HG03196 (cell line): ENCODE measurements around the gene CELSR3.

Experiments
- ATAC-seq: cut with Tn5 transposase; IDR thresholded peaks from one replicate; pipeline ENCODE4 v1.9.1; 2021; ENCODE audit not compliant: unreplicated experiment

The CELSR3 gene

GRCh38 chr3:48686538-48687219 is 24.0 kb upstream of the CELSR3 start:
- no peak for ATAC-seq

- ATAC-seq = peak; percentile 74
These were observed 23.2 kb upstream of the CELSR3 start, which contains the start of gene NCKIPSD for GRCh38 chr3:48685603-48686511. NCKIPSD (minus strand) TSS chr3:48685915; CDS start chr3:48685807, 108 bp downstream.

DNA sequence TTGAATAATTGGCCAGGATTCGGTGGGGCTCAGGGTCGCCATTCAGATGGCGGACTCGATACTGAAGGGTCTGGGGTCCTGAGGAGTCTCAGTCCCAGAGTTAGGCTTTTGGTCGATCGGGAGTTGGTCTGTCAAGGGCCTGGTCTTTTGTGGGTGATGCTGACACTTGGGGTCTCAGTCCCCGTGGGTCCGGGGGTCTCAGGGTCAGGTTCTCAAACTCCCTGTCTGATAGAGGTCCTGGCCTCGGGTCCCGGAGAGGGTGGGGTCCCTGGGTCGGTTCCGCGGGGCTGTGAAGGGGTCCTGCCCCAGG is 22.6 kb upstream of the CELSR3 start:
- ATAC-seq = no peak

DNA sequence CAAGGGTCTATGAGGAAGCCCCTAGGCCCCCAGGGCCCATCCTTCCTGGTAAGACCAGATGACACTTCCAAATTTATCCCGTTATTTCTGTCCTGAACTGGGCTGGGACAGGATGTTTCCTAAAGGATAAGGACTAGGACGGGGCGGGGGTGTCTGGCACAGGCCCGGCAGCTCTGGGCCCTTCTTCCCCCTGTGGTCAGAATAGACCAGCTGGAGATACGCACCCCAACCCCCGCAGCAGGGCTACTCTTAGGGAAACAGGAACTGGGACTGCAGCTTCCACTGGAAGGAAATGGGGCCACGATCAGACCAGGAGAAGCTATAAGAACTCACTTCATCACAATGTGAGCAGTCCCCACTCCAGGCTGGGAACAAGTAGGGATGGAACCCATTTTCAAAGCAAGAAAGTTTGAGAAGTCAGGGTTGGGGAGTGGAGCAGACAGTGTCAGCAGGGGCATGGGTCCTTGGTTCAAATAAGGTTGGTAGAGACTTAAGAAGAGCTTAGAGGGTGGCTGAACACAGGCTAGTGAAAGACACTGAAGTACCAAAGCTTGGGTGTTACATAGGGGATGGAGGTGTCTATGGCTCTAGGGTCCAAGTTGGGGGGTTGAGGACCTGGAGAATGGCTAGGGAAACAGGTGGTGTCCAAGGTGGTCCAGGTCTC is 21.9 kb upstream of the CELSR3 start:
- ATAC-seq = no peak

DNA sequence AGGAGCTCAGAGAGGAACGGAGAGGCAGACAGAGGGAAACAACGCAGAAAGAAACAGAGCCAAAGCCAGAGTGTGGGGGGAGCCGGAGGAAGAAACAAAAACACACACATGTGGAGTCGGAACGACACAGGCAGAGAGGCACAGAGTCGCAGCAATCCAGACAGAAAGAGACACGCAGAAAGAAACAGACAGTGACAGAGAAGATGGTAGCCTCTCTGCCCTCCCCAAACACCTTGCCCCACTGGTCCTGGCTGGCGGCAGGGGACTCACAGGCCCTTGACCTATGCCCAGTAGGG is 21.3 kb upstream of the CELSR3 start:
- no peak for ATAC-seq

GRCh38 chr3:48682786-48683185 is 20.1 kb upstream of the CELSR3 start:
- no peak for ATAC-seq

- no peak for ATAC-seq
These were observed 19.4 kb upstream of the CELSR3 start for GRCh38 chr3:48681974-48682610.

- ATAC-seq = no peak
These were observed 18.8 kb upstream of the CELSR3 start for GRCh38 chr3:48681541-48681880.

DNA sequence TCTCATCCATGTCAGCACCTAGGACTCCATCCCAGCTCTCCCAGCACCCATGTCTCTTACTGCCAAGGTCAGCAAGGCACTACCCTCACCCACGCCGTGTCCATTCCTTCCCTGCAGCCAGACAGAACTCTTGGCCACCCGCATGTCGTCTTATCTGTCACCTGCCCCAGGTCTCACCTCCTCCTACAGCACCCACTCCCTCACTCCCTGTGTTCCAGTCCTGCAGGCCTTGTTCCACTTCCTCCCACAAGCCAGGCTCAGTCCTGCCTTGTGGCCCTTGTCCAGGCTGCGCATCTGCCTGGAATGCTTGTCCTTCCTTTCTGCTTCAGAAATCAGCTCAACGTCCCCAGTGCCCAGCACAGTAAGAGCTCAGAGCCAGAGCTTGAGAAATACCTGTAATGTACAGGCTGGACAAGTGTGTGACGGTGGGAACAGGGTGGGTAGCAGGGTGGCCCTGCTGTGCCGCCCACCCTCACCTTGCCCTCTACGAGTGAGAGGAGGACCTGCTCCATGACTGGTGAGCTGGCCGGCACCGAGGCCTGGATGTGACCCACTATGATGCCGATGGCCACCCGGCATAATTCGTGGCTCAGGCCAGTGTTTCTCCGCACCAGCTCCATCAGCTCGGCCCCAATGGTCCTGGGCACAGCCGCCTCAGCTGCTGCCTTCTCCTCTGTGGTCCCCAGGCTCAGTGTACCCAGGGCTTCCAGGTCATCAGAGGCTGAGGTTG is 18.3 kb upstream of the CELSR3 start:
- no peak for ATAC-seq

GRCh38 chr3:48679411-48680391 is 17.0 kb upstream of the CELSR3 start:
- no peak for ATAC-seq

GRCh38 chr3:48678566-48679380 is 16.1 kb upstream of the CELSR3 start:
- ATAC-seq = no peak

DNA sequence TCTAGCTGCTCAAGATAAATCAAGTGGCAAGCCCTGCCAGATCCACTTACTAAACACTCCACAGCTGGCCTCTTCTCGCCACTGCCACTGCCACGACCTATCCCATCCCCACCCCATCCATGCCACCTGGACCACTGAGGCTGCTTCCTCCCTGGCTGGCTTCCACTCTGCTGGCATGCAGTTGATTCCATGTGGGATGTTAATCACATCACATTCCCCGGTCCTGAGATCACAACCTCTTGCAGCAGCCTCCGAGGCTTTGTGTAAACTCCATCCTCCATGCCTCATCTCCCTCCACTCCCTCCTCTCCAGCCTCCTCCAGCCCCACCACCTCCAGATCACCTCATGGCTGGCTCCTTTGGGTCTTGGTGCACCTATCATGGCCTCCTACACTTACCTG is 15.4 kb upstream of the CELSR3 start:
- ATAC-seq = no peak

- no peak for ATAC-seq
These were observed 11.8 kb upstream of the CELSR3 start for GRCh38 chr3:48674505-48674904.

GRCh38 chr3:48672522-48672921 is 9.8 kb upstream of the CELSR3 start:
- ATAC-seq = no peak

- ATAC-seq = no peak
These were observed 2.2 kb upstream of the CELSR3 start for GRCh38 chr3:48664929-48665328.

DNA sequence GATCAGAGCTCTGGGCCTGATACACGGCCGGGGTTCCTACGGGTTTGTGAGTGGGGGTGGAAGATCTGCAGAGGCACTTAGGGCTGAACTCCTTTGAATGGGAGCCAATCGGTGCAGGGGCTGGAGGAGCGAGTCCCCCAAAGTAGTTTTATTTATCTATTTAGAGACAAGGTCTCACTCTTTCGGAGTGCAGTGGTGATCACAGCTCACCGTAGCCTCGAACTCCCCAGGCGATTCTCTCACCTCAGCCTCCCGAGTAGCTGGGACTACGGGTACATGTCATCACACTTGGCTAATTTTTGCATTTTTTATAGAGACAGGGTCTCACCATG is 1.6 kb upstream of the CELSR3 start:
- no peak for ATAC-seq

GRCh38 chr3:48663489-48664312 is 1.0 kb upstream of the CELSR3 start:
- peak; percentile 74 for ATAC-seq

- ATAC-seq = no peak
These were observed 437 bp downstream of the CELSR3 start for GRCh38 chr3:48662145-48662752.
